Measurements from ENCODE around the gene ADGRL1.

Gene ADGRL1

GRCh38 chr19:14197882-14198281 is 8.1 kb downstream of the ADGRL1 start:
- no peak for TF ChIP-seq FOXP2 (optimal IDR thresholded peaks at IDR 0.05; ENCODE audit: borderline replicate concordance, extremely low read depth, extremely low read length, insufficient read depth)
- TF ChIP-seq TAF1 (IDR thresholded peaks at IDR 0.05; ENCODE audit: borderline replicate concordance, insufficient read depth, low read length): no peak
- no peak for TF ChIP-seq SIN3A (IDR thresholded peaks at IDR 0.05; ENCODE audit: borderline replicate concordance, insufficient read depth, low read length)
- TF ChIP-seq REST (IDR thresholded peaks at IDR 0.05; ENCODE audit: insufficient read depth in 1 of 2, low read depth in 2 of 2, low read length in 2 of 2): no peak
- TF ChIP-seq POLR2AphosphoS5 (IDR thresholded peaks at IDR 0.05; ENCODE audit: low read depth, low read length): no peak

- TF ChIP-seq REST (IDR thresholded peaks at IDR 0.05; ENCODE audit: insufficient read depth in 1 of 2, low read depth in 2 of 2, low read length in 2 of 2): no peak
- TF ChIP-seq TAF1 (IDR thresholded peaks at IDR 0.05; ENCODE audit: borderline replicate concordance, insufficient read depth, low read length): no peak
- no peak for TF ChIP-seq SIN3A (IDR thresholded peaks at IDR 0.05; ENCODE audit: borderline replicate concordance, insufficient read depth, low read length)
Observed at GRCh38 chr19:14189415-14189814, 16.6 kb downstream of the ADGRL1 start.

- TF ChIP-seq POLR2AphosphoS5 (IDR thresholded peaks at IDR 0.05; ENCODE audit: low read depth, low read length) (no peak), TAF1 (IDR thresholded peaks at IDR 0.05; ENCODE audit: borderline replicate concordance, insufficient read depth, low read length) (no peak), SIN3A (IDR thresholded peaks at IDR 0.05; ENCODE audit: borderline replicate concordance, insufficient read depth, low read length) (no peak), FOXP2 (optimal IDR thresholded peaks at IDR 0.05; ENCODE audit: borderline replicate concordance, extremely low read depth, extremely low read length, insufficient read depth) (no peak), REST (IDR thresholded peaks at IDR 0.05; ENCODE audit: insufficient read depth in 1 of 2, low read depth in 2 of 2, low read length in 2 of 2) (no peak)
Observed at GRCh38 chr19:14187561-14187960, 18.4 kb downstream of the ADGRL1 start.

GRCh38 chr19:14185158-14185557 is 20.8 kb downstream of the ADGRL1 start:
- no peak for TF ChIP-seq SIN3A (IDR thresholded peaks at IDR 0.05; ENCODE audit: borderline replicate concordance, insufficient read depth, low read length)
- no peak for TF ChIP-seq FOXP2 (optimal IDR thresholded peaks at IDR 0.05; ENCODE audit: borderline replicate concordance, extremely low read depth, extremely low read length, insufficient read depth)
- no peak for TF ChIP-seq POLR2AphosphoS5 (IDR thresholded peaks at IDR 0.05; ENCODE audit: low read depth, low read length)
- TF ChIP-seq REST (IDR thresholded peaks at IDR 0.05; ENCODE audit: insufficient read depth in 1 of 2, low read depth in 2 of 2, low read length in 2 of 2): no peak
- no peak for TF ChIP-seq TAF1 (IDR thresholded peaks at IDR 0.05; ENCODE audit: borderline replicate concordance, insufficient read depth, low read length)

- TF ChIP-seq POLR2AphosphoS5 (IDR thresholded peaks at IDR 0.05; ENCODE audit: low read depth, low read length) (no peak), TAF1 (IDR thresholded peaks at IDR 0.05; ENCODE audit: borderline replicate concordance, insufficient read depth, low read length) (no peak), REST (IDR thresholded peaks at IDR 0.05; ENCODE audit: insufficient read depth in 1 of 2, low read depth in 2 of 2, low read length in 2 of 2) (no peak), FOXP2 (optimal IDR thresholded peaks at IDR 0.05; ENCODE audit: borderline replicate concordance, extremely low read depth, extremely low read length, insufficient read depth) (no peak), SIN3A (IDR thresholded peaks at IDR 0.05; ENCODE audit: borderline replicate concordance, insufficient read depth, low read length) (no peak)
Observed at GRCh38 chr19:14183741-14184350, 22.1 kb downstream of the ADGRL1 start.

Measured in PFSK-1 (cell line).